Mammary epithelial cell (primary cell): ENCODE measurements around the gene PACRGL.

Experiments used
- EZH2 ChIP-seq: IDR thresholded peaks from 2 replicates; pipeline ENCODE4 v1.6.1; 2012; ENCODE audit warnings: low read length, inconsistent platforms, borderline replicate concordance
- TF ChIP-seq, protein P1 (sequence below), 2 donors: IDR thresholded peaks in 1 of 2; conservative IDR thresholded peaks in 1 of 2; 2 replicates each; pipeline ENCODE4 v1.5.1; 2011 to 2012; ENCODE audit warnings: inconsistent platforms in 2 of 2, low read length in 2 of 2, mild to moderate bottlenecking in 2 of 2, control low read depth in 1 of 2, low read depth in 1 of 2; ENCODE audit not compliant: insufficient read depth in 1 of 2; ENCODE audit errors: extremely low read depth in 1 of 2

DNA sequence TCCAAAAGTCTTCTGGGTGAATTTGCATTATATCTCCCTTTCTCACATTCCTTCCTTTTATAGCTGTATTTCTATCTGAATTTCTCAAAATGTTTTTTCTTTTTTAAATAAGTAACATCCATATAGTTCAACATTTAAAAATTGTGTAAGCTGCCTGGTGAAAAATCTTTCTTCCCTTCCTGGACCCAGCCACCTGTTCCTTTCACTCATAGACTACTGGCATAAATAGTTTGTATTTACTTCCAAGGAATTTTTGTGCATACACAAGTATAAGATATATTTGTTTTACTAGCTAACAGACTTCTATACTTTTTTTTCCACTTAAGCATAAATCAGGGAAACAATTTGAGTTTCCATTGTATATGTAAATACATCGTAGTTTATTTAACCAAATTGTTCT lies 35.7 kb downstream of the PACRGL start:
- TF ChIP-seq, protein P1, sequence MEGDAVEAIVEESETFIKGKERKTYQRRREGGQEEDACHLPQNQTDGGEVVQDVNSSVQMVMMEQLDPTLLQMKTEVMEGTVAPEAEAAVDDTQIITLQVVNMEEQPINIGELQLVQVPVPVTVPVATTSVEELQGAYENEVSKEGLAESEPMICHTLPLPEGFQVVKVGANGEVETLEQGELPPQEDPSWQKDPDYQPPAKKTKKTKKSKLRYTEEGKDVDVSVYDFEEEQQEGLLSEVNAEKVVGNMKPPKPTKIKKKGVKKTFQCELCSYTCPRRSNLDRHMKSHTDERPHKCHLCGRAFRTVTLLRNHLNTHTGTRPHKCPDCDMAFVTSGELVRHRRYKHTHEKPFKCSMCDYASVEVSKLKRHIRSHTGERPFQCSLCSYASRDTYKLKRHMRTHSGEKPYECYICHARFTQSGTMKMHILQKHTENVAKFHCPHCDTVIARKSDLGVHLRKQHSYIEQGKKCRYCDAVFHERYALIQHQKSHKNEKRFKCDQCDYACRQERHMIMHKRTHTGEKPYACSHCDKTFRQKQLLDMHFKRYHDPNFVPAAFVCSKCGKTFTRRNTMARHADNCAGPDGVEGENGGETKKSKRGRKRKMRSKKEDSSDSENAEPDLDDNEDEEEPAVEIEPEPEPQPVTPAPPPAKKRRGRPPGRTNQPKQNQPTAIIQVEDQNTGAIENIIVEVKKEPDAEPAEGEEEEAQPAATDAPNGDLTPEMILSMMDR (conservative IDR thresholded peaks at IDR 0.05 in 1 of 2, IDR thresholded peaks at IDR 0.05 in 1 of 2; ENCODE audit: extremely low read depth in 1 of 2, insufficient read depth in 1 of 2, low read depth in 1 of 2, low read length in 2 of 2), result no peak
- no peak for TF ChIP-seq EZH2
